ENCODE measurements around the gene POC1A.
"Not testable (repeated sequence)": the region's sequence is repeated elsewhere in the genome, so short reads cannot be mapped to it uniquely, and the experiment has no call there.

POC1A gene

GRCh38 chr3:52183786-52184445, 29.7 kb upstream of the POC1A start:
- no peak for DNase-seq (ENCODE audit: low spot score)

GRCh38 chr3:52182691-52183090, 28.5 kb upstream of the POC1A start:
- no peak for DNase-seq (ENCODE audit: low spot score)

DNA sequence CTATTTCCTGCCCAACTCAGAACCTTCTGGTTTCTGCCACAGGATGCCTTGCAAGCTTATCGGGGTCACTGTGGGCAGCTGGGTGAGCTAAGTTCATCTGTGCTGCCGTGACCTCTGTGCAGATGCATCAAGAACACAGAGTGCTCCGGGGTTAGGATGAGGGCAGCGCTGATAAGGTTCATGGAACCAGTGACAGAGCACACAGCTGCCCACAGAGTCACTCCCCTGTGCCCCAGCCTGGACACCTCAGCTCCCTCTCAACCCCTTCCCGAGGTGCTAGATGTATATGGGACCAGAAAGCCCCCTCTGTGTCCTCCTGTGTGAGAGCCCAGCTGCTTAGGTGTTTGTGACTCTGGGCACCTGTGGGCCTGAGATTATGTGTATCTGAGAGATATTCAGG, 28.0 kb upstream of the POC1A start:
- no peak for DNase-seq (ENCODE audit: low spot score)

GRCh38 chr3:52181543-52181942, 27.3 kb upstream of the POC1A start:
- DNase-seq (ENCODE audit: low spot score) = no peak

- DNase-seq (ENCODE audit: low spot score) = no peak
Observed at GRCh38 chr3:52178537-52178936, 24.3 kb upstream of the POC1A start.

GRCh38 chr3:52178126-52178525, 23.9 kb upstream of the POC1A start:
- not testable (repeated sequence) for DNase-seq (ENCODE audit: low spot score)

DNA sequence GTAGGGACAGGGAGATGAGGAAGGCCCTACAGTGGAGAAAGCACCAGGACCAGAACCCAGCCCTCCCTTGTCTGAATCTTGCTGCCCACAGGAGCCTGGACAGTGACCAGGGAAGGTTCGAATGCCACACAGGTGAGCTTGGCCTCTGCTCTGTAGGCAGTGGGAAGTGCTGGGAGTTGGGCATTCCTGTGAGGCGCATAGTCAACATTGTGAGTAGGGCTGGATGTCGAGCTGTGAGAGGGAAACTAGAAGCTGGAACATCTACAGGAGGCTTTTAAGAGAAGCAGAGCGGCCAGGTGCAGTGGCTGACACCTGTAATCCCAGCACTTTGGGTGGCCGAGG, 23.4 kb upstream of the POC1A start:
- DNase-seq (ENCODE audit: low spot score) = no peak

DNA sequence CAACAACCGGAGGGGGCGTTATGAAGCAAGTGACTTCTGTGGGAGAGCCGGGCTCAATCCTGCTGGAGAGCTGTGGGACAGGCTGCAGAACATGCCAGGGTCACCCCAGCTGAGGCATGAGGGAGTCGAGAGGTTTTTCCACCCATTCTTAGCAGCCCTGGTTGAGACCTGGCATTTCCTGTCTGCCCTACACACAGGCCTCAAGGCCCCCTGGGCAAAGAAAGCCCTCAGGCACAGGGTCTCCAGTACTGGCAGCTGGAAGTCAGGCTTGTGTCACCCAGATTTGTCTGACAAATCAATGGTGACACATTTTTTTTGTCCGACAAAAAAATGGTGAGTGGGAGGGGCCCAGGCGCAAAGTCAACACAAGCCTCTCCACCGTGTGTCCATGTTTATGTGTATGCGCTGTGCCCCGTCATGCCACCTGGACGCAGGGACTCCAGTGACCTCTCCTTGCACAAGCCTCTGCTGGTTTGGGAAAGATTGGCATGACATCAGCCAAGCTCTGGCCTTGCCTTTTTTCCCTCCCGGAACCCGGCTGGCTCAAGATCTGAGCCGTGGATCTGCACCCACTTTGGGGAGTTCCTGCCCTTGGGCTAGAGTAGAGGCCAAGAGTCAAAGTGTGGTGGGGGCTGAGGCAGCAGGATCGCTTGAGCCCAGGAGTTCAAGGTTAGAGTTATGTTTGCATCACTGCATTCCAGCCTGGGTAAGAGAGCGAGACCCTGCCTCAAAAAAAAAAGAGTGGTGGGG, 22.9 kb upstream of the POC1A start:
- no peak for DNase-seq (ENCODE audit: low spot score)

- no peak for DNase-seq (ENCODE audit: low spot score)
Observed at GRCh38 chr3:52176180-52176752, 22.0 kb upstream of the POC1A start.

GRCh38 chr3:52175416-52176179, 21.4 kb upstream of the POC1A start:
- no peak for DNase-seq (ENCODE audit: low spot score)

- no peak for DNase-seq (ENCODE audit: low spot score)
Observed at GRCh38 chr3:52174896-52175295, 20.7 kb upstream of the POC1A start.

GRCh38 chr3:52173101-52173500, 18.9 kb upstream of the POC1A start:
- DNase-seq (ENCODE audit: low spot score) = no peak

- no peak for DNase-seq (ENCODE audit: low spot score)
Observed at GRCh38 chr3:52172262-52172757, 18.1 kb upstream of the POC1A start.

GRCh38 chr3:52171514-52172261, 17.5 kb upstream of the POC1A start:
- no peak for DNase-seq (ENCODE audit: low spot score)

DNA sequence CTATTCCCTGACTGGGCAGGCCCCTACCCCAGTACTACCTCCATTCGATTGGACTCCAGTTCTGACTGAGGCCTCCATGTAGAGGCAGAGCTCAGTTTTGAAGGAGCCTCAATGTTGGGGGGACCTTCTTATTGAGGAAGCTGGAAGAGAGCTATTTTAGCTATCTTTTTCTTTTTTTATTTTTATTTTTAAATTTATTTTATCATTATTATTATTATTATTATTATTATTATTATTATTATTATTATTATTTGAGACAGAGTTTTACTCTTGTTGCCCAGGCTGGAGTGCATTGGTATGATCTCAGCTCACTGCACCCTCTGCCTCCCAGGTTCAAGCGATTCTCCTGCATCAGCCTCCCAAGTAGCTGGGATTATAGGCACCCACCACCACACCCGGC, 16.0 kb upstream of the POC1A start:
- not testable (repeated sequence) for DNase-seq (ENCODE audit: low spot score)

- no peak for DNase-seq (ENCODE audit: low spot score)
Observed at GRCh38 chr3:52167240-52167639, 13.0 kb upstream of the POC1A start.

- DNase-seq (ENCODE audit: low spot score) = no peak
Observed at GRCh38 chr3:52162250-52162872, 8.1 kb upstream of the POC1A start.

GRCh38 chr3:52159503-52159902, 5.3 kb upstream of the POC1A start:
- DNase-seq (ENCODE audit: low spot score) = no peak

DNA sequence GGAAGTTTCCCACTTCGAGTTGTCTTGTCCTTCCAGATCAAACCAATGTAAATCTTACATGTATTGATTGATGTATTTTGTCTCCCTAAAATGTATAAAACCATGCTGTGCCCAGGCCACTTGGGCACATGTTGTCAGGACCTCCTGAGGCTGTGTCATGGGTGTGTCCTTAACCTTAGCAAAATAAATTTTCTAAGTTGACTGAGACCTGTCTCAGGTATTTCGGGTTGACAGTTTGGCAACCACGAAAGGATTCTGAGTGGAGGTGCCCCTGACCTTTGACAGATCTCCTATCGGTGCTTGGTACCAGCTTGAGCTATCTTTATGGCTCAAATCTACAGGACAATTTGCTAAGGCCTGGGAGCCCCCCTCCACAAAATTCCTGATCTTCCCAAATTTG, 1.7 kb upstream of the POC1A start:
- no peak for DNase-seq (ENCODE audit: low spot score)

GRCh38 chr3:52153389-52154096, 680 bp downstream of the POC1A start:
- peak; percentile 15 for DNase-seq (ENCODE audit: low spot score)

GRCh38 chr3:52151991-52152390, 2.2 kb downstream of the POC1A start:
- not testable (repeated sequence) for DNase-seq (ENCODE audit: low spot score)
